ENCODE measurements around the gene EN2. TPM values are rescaled to one million over a fixed set of nuclear protein-coding genes. Genes with fewer than 3 reads are reported as not detected.

Gene EN2
- total RNA-seq, 2 experiments from 2014 or later, result not detected

- Histone ChIP-seq H2AFZ (ENCODE audit: low read length) (no peak overlapping the region), H3K9me2 (ENCODE audit: insufficient read depth, low read length) (no peaks in the 10 kb centered on the region), H3K27ac (ENCODE audit: low read depth, low read length, poor library complexity, severe bottlenecking) (no peak overlapping the region), H3K4me1 (ENCODE audit: insufficient read depth, low read length, poor library complexity, severe bottlenecking) (no peaks in the 10 kb centered on the region), H3K36me3 (ENCODE audit: insufficient read depth, low read length) (no peaks in the 10 kb centered on the region), H3K9me3 (ENCODE audit: low read length) (no peaks in the 10 kb centered on the region), H3K4me2 (ENCODE audit: low read length) (no peak overlapping the region), H4K20me1 (ENCODE audit: insufficient read depth, low read length) (no peaks in the 10 kb centered on the region), H3K4me3 (ENCODE audit: low read depth, low read length, poor library complexity, severe bottlenecking) (no peak overlapping the region), H3K79me2 (ENCODE audit: insufficient read depth, low read depth, low read length) (no peaks in the 10 kb centered on the region)
- TF ChIP-seq CTCF (conservative IDR thresholded peaks at IDR 0.05; ENCODE audit: low read length), result no peak
- no peak for DNase-seq (ENCODE audit: low spot score)
- ChIA-PET CTCF (ENCODE audit: unreplicated experiment) (no interaction called here), POLR2A (no interaction called here)
- no TSS peak for BruUV-seq (replicated peaks)
- intact Hi-C loops (cut with micrococcal nuclease; ENCODE audit: unreplicated experiment), result no loop called here
These were observed 3.5 kb upstream of the EN2 start for GRCh38 chr7:155454183-155455112.

GRCh38 chr7:155455132-155455693 is 2.7 kb upstream of the EN2 start:
- Histone ChIP-seq H3K9me2 (ENCODE audit: insufficient read depth, low read length) (no peaks in the 10 kb centered on the region), H3K4me2 (ENCODE audit: low read length) (no peak overlapping the region), H4K20me1 (ENCODE audit: insufficient read depth, low read length) (no peaks in the 10 kb centered on the region), H3K79me2 (ENCODE audit: insufficient read depth, low read depth, low read length) (no peaks in the 10 kb centered on the region), H3K9me3 (ENCODE audit: low read length) (no peaks in the 10 kb centered on the region), H3K27ac (ENCODE audit: low read depth, low read length, poor library complexity, severe bottlenecking) (no peak overlapping the region), H3K4me3 (ENCODE audit: low read depth, low read length, poor library complexity, severe bottlenecking) (no peak overlapping the region), H3K36me3 (ENCODE audit: insufficient read depth, low read length) (no peaks in the 10 kb centered on the region), H2AFZ (ENCODE audit: low read length) (no peak overlapping the region), H3K4me1 (ENCODE audit: insufficient read depth, low read length, poor library complexity, severe bottlenecking) (no peaks in the 10 kb centered on the region)
- ChIA-PET CTCF (ENCODE audit: unreplicated experiment) (no interaction called here), POLR2A (no interaction called here)
- intact Hi-C loops (cut with micrococcal nuclease; ENCODE audit: unreplicated experiment), result no loop called here
- no peak for DNase-seq (ENCODE audit: low spot score)
- no TSS peak for BruUV-seq (replicated peaks)
- TF ChIP-seq CTCF (conservative IDR thresholded peaks at IDR 0.05; ENCODE audit: low read length) (no peak), EZH2phosphoT487 (IDR thresholded peaks at IDR 0.05; ENCODE audit: borderline replicate concordance, low read depth, low read length) (no peak)

Data from OCI-LY7 (cell line).